ENCODE data around the gene TRAFD1.

DNA sequence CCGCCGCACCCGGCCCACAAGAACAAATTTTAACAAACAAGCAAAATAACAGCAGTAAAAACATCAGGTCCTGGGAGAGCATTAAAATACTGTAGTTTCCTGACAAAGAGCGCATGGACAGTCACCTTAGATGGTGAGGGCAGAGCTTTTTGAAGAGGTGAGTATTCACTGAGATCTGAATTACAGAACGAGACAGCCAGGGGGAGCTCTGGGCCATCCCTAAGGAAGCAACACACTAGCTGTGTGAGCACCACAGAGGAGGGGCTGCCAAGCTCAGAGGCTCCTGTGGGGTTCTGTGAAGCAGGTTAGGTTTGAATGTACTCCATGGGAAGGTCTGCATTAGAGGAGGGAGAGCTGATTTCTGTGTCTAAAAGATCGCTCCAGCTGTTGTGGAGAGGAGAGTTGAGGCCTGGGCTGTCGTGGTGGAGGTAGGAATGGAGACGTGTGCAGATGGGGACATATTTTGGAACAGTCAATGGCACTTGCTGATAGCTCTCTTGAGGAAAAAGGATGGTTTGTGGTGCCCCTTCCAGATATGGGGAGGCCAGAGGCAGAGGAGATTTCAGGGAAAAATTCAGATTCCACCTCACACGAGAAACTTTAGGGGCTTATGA, 72.9 kb downstream of the TRAFD1 start:
- TF ChIP-seq GATA2 (IDR thresholded peaks at IDR 0.05; ENCODE audit: low read depth, low read length) (no peak), GATA3 (IDR thresholded peaks at IDR 0.05; ENCODE audit: low read depth, low read length) (no peak)

Measured in SH-SY5Y (cell line).